ENCODE measurements around the gene ITGAV.

GRCh38 chr2:186645999-186646398 lies 56.1 kb downstream of the ITGAV start:
- TF ChIP-seq CTCF (IDR thresholded peaks at IDR 0.05) (no peak), POLR2A (IDR thresholded peaks at IDR 0.05; ENCODE audit: low read depth) (no peak), POLR2AphosphoS5 (IDR thresholded peaks at IDR 0.05) (no peak)

Data from esophagus muscularis mucosa (tissue), 3 donors.